Stomach (tissue), 4 donors: ENCODE measurements around the gene MIPEP.

ENCODE experiments used
- CTCF ChIP-seq, 7 experiments: fragments of 450-650 bp in 4 of 7; fragments of 200-600 bp in 3 of 7; sonication (generic) in 3 of 7; IDR thresholded peaks; one replicate each; pipeline ENCODE4 v1.5.1; 2016 to 2019; ENCODE audit warnings: antibody characterized with exemption in 7 of 7, control low read depth in 2 of 7, mild to moderate bottlenecking in 1 of 7
- EP300 ChIP-seq: sonication (generic); formaldehyde crosslinking; IDR thresholded peaks from one replicate; pipeline ENCODE4 v1.6.1; 2017; ENCODE audit warnings: antibody characterized with exemption
- POLR2AphosphoS5 ChIP-seq, 3 donors: sonication (generic); formaldehyde crosslinking; IDR thresholded peaks; one replicate each; pipeline ENCODE4 v1.6.1; 2016; ENCODE audit warnings: antibody characterized with exemption in 3 of 3

GRCh38 chr13:23725922-23726321 lies 163.3 kb downstream of the MIPEP start:
- no peak for TF ChIP-seq POLR2AphosphoS5 (IDR thresholded peaks at IDR 0.05)
- TF ChIP-seq CTCF (IDR thresholded peaks at IDR 0.05) = no peak
- TF ChIP-seq EP300 = no peak
